Measurements from ENCODE around the gene SERHL2. TPM values are rescaled to one million over a fixed set of nuclear protein-coding genes. Genes with fewer than 3 reads are reported as not detected.
A peak's percentile ranks its signal among the peaks of the same experiment; 100 is the strongest.

Gene SERHL2
- total RNA-seq, 5 donors from 2014 or later (not counting 1 experiment from before 2014, with no cell fraction given): 0.70 to 1.6 (median 1.0) TPM

- Mint-ChIP-seq H3K27ac (no peak overlapping the region), H3K4me3 (no peak overlapping the region), H3K27me3 (no peaks in the 10 kb centered on the region), H3K4me1 (peaks cover 13 to 22% (median 20%) of the 10 kb centered on the region in 3 donors), H3K36me3 (peaks cover 2% of the 10 kb centered on the region), H3K9me3 (no peaks in the 10 kb centered on the region)
- ChIA-PET POLR2A (no interaction called here), CTCF (interaction anchor here in 1 of 2 donors (0.6 kb wide), 1 partner anchor 455 kb away, joined by 3 read pairs; no protein-coding TSS in a partner anchor)
- ATAC-seq (replicated peaks in 1 of 4) (no peak), DNase-seq (no peak)
- Histone ChIP-seq H3K4me1 (ENCODE audit: control insufficient read depth in 1 of 2, extremely low read depth in 1 of 2, insufficient read depth in 2 of 2, low read length in 2 of 2) (peaks cover 3 to 15% of the 10 kb centered on the region in 2 experiments), H3K27me3 (replicated peaks in 1 of 2; ENCODE audit: control insufficient read depth in 2 of 2, extremely low read depth in 1 of 2, insufficient read depth in 2 of 2, low read length in 1 of 2) (no peaks in the 10 kb centered on the region), H3K36me3 (ENCODE audit: control insufficient read depth in 2 of 2, extremely low read depth in 1 of 2, insufficient read depth in 1 of 2, low read length in 1 of 2) (peaks cover 2 to 19% of the 10 kb centered on the region in 2 donors), H3K9me3 (no peaks in the 10 kb centered on the region), H3K27ac (ENCODE audit: low read length) (no peak overlapping the region), H3K4me3 (ENCODE audit: control insufficient read depth in 1 of 2, extremely low read depth in 1 of 2, low read length in 1 of 2) (no peak overlapping the region)
- 95% methylated on average over 32 of the region's 35 CpGs for WGBS (ENCODE audit: insufficient coverage)
Measured at GRCh38 chr22:42619261-42620063, 65.7 kb downstream of the SERHL2 start.

DNA sequence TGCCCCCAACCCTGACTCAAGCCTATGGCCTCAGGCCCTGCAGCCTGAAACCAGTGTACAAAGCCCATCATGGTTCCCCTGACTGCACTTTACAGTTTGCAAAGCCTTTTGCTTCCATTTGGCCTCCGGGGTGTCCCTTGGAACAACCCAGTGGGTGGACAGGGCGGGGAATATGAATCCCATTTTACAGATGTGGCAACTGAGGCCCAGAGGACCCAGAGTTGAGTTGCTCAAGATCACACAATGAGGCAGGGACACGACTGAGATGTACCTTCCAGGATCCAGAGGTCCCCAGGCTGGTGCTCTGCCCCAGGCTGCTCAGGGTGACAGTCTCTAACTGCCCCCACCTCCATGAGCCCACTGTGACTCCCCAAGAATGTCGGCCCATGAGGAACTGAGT is 66.3 kb downstream of the SERHL2 start:
- H3K27me3 Mint-ChIP-seq: no peaks in the 10 kb centered on the region
- H3K36me3 ChIP-seq (ENCODE audit: control insufficient read depth in 2 of 2, extremely low read depth in 1 of 2, insufficient read depth in 1 of 2, low read length in 1 of 2): peaks cover 2 to 23% of the 10 kb centered on the region in 2 donors

GRCh38 chr22:42621505-42622002 is 67.8 kb downstream of the SERHL2 start:
- Histone ChIP-seq H3K36me3 (ENCODE audit: control insufficient read depth in 2 of 2, extremely low read depth in 1 of 2, insufficient read depth in 1 of 2, low read length in 1 of 2) (peaks cover 12 to 31% of the 10 kb centered on the region in 2 donors), H3K27me3 (replicated peaks in 1 of 2; ENCODE audit: control insufficient read depth in 2 of 2, extremely low read depth in 1 of 2, insufficient read depth in 2 of 2, low read length in 1 of 2) (no peaks in the 10 kb centered on the region), H3K27ac (ENCODE audit: low read length) (no peak overlapping the region), H3K9me3 (no peaks in the 10 kb centered on the region), H3K4me1 (ENCODE audit: control insufficient read depth in 1 of 2, extremely low read depth in 1 of 2, insufficient read depth in 2 of 2, low read length in 2 of 2) (peaks cover 0 to 3% of the 10 kb centered on the region in 2 experiments), H3K4me3 (ENCODE audit: control insufficient read depth in 1 of 2, extremely low read depth in 1 of 2, low read length in 1 of 2) (no peak overlapping the region)
- H3K36me3 Mint-ChIP-seq: peaks cover 9% of the 10 kb centered on the region
- ChIA-PET CTCF (interaction anchor here in 1 of 2 donors (0.5 to 0.6 kb wide), 2 partner anchors 20 to 674 kb away, joined by 3 to 5 read pairs; no protein-coding TSS in a partner anchor), POLR2A (interaction anchor here in 1 of 2 donors (0.7 kb wide), 1 partner anchor 108 kb away, joined by 3 read pairs; no protein-coding TSS in a partner anchor)
- DNase-seq (peak in 28 of 35 experiments; percentile 18 to 66 (median 36)), ATAC-seq (replicated peaks in 1 of 4) (peak; percentile 63 to 82 (median 76))
- peak overlapping the region in 1 of 2 donors; percentile 36 for H3K27ac Mint-ChIP-seq
- peaks cover 4 to 8% (median 7%) of the 10 kb centered on the region in 3 donors for H3K4me1 Mint-ChIP-seq
- no peaks in the 10 kb centered on the region for H3K9me3 Mint-ChIP-seq
- no peak overlapping the region for H3K4me3 Mint-ChIP-seq
- no peaks in the 10 kb centered on the region for H3K27me3 Mint-ChIP-seq
- WGBS (ENCODE audit: insufficient coverage): 72% methylated on average over 11 of the region's 11 CpGs

More for the DNA sequence above, 66.3 kb downstream of the SERHL2 start:
- Mint-ChIP-seq H3K9me3 (no peaks in the 10 kb centered on the region), H3K4me3 (no peak overlapping the region), H3K36me3 (peaks cover 2% of the 10 kb centered on the region), H3K27ac (peak overlapping the region in 1 of 2 donors; percentile 34), H3K4me1 (peaks cover 12 to 17% (median 17%) of the 10 kb centered on the region in 3 donors)
- Histone ChIP-seq H3K4me3 (ENCODE audit: control insufficient read depth in 1 of 2, extremely low read depth in 1 of 2, low read length in 1 of 2) (no peak overlapping the region), H3K4me1 (ENCODE audit: control insufficient read depth in 1 of 2, extremely low read depth in 1 of 2, insufficient read depth in 2 of 2, low read length in 2 of 2) (peaks cover 3 to 15% of the 10 kb centered on the region in 2 experiments), H3K27ac (ENCODE audit: low read length) (no peak overlapping the region), H3K9me3 (no peaks in the 10 kb centered on the region), H3K27me3 (replicated peaks in 1 of 2; ENCODE audit: control insufficient read depth in 2 of 2, extremely low read depth in 1 of 2, insufficient read depth in 2 of 2, low read length in 1 of 2) (no peaks in the 10 kb centered on the region)
- 81% methylated on average over 3 of the region's 4 CpGs for WGBS (ENCODE audit: insufficient coverage)
- ChIA-PET POLR2A (no interaction called here), CTCF (no interaction called here)
- no peak for ATAC-seq (replicated peaks in 1 of 4)
- DNase-seq: no peak

GRCh38 chr22:42622061-42622710 is 68.4 kb downstream of the SERHL2 start:
- H3K4me1 Mint-ChIP-seq: peaks cover 4 to 8% (median 7%) of the 10 kb centered on the region in 3 donors
- H3K4me1 ChIP-seq (ENCODE audit: control insufficient read depth in 1 of 2, extremely low read depth in 1 of 2, insufficient read depth in 2 of 2, low read length in 2 of 2): peaks cover 0 to 3% of the 10 kb centered on the region in 2 experiments
- ChIA-PET CTCF (interaction anchor here (0.6 to 1.0 kb wide), 2 partner anchors 15 to 675 kb away, joined by 3 to 5 read pairs; no protein-coding TSS in a partner anchor), POLR2A (interaction anchor here in 1 of 2 donors (0.7 to 1.3 kb wide), 2 partner anchors 15 to 16 kb away, joined by 3 read pairs; no protein-coding TSS in a partner anchor)
- no peak overlapping the region for H3K27ac ChIP-seq (ENCODE audit: low read length)
- peaks cover 11% of the 10 kb centered on the region for H3K36me3 Mint-ChIP-seq
- WGBS (ENCODE audit: insufficient coverage): 95% methylated on average over 10 of the region's 20 CpGs
- H3K9me3 ChIP-seq: no peaks in the 10 kb centered on the region
- no peak for DNase-seq
- H3K27ac Mint-ChIP-seq: peak overlapping the region in 1 of 2 donors; percentile 28
- H3K27me3 Mint-ChIP-seq: no peaks in the 10 kb centered on the region
- no peaks in the 10 kb centered on the region for H3K9me3 Mint-ChIP-seq
- no peak overlapping the region for H3K4me3 Mint-ChIP-seq
- ATAC-seq (replicated peaks in 1 of 4): no peak
- H3K36me3 ChIP-seq (ENCODE audit: control insufficient read depth in 2 of 2, extremely low read depth in 1 of 2, insufficient read depth in 1 of 2, low read length in 1 of 2): peaks cover 15 to 36% of the 10 kb centered on the region in 2 donors
- H3K4me3 ChIP-seq (ENCODE audit: control insufficient read depth in 1 of 2, extremely low read depth in 1 of 2, low read length in 1 of 2): no peak overlapping the region
- H3K27me3 ChIP-seq (replicated peaks in 1 of 2; ENCODE audit: control insufficient read depth in 2 of 2, extremely low read depth in 1 of 2, insufficient read depth in 2 of 2, low read length in 1 of 2): no peaks in the 10 kb centered on the region

DNA sequence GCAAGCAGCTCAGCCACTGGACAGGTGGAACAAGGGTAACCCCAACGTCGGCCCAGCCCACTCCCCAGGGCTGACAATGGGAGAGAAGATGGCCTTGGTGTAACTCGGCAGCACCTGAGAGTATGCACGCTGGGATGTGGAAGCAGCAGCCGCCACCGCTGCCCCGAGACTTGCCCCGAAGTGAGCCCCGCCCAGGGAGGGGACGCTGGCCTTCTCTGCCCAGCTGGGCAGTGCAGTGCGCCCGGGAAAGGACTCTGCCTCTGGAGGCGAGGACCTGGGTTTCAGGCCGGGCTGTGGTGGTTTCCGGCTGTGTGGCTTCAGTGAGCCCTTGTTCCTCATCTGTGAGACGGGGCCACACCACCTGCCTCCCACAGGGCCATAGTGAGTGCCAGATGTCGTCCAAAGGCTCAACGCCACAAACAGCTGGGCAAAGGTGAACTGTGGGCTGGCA is 69.6 kb downstream of the SERHL2 start:
- peak in 1 of 35 experiments; percentile 28 for DNase-seq
- Mint-ChIP-seq H3K4me1 (peaks cover 4 to 7% (median 4%) of the 10 kb centered on the region in 3 donors), H3K9me3 (no peaks in the 10 kb centered on the region)

More for the DNA sequence above, 69.6 kb downstream of the SERHL2 start:
- ChIA-PET CTCF (no interaction called here), POLR2A (interaction anchor here in 1 of 2 donors (1.3 kb wide), 1 partner anchor 13 kb away, joined by 3 read pairs; no protein-coding TSS in a partner anchor)
- 85% methylated on average over 18 of the region's 18 CpGs for WGBS (ENCODE audit: insufficient coverage)
- Mint-ChIP-seq H3K27me3 (no peaks in the 10 kb centered on the region), H3K4me3 (no peak overlapping the region), H3K36me3 (peaks cover 14% of the 10 kb centered on the region), H3K27ac (no peak overlapping the region)
- Histone ChIP-seq H3K27ac (ENCODE audit: low read length) (no peak overlapping the region), H3K9me3 (no peaks in the 10 kb centered on the region), H3K4me1 (ENCODE audit: control insufficient read depth in 1 of 2, extremely low read depth in 1 of 2, insufficient read depth in 2 of 2, low read length in 2 of 2) (peaks cover 0 to 3% of the 10 kb centered on the region in 2 experiments), H3K4me3 (ENCODE audit: control insufficient read depth in 1 of 2, extremely low read depth in 1 of 2, low read length in 1 of 2) (no peak overlapping the region), H3K36me3 (ENCODE audit: control insufficient read depth in 2 of 2, extremely low read depth in 1 of 2, insufficient read depth in 1 of 2, low read length in 1 of 2) (peaks cover 15 to 47% of the 10 kb centered on the region in 2 donors), H3K27me3 (replicated peaks in 1 of 2; ENCODE audit: control insufficient read depth in 2 of 2, extremely low read depth in 1 of 2, insufficient read depth in 2 of 2, low read length in 1 of 2) (no peaks in the 10 kb centered on the region)
- ATAC-seq (replicated peaks in 1 of 4): no peak
